Measurements from ENCODE around the gene TMEM258.

TMEM258 gene

DNA sequence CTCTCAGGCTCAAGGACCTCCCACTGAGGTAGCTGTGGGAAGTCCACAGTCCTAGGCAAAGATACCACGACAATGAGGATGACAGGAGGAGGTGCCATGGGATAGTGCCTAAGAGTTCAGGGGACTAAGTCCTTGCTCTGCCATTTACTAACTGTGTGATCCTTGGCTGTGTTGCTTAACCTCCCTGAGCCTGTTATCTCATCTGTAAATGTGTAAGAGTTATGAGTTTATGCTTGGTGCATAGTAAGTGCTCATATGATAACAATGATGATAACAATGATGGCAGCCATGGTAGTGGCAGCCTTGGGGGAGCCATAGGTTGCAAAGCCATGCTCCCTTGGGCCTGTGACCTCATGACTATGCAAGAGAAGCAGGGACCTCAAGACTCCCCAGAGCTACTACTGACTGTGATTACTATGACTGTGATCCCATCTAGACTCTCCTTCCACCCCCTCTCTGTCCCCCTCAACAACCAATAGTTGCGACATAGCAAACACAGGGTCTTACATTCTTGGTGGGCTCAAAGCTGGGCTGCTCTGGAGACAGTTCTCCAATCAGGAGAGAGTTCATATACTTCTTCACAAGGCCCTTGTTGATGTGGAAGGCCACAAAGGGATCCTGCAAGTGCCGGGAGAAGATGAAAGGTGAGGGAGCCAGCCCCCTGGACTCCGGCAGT, 20.5 kb upstream of the TMEM258 start:
- DNase-seq (ENCODE audit: extremely low read depth, low read depth): no peak
- no peak for TF ChIP-seq CTCF (IDR thresholded peaks at IDR 0.05; ENCODE audit: low read depth, low read length)

- no peak for TF ChIP-seq CTCF (IDR thresholded peaks at IDR 0.05; ENCODE audit: low read depth, low read length)
- no peak for DNase-seq (ENCODE audit: extremely low read depth, low read depth)
Observed at GRCh38 chr11:61811831-61812230, 19.4 kb upstream of the TMEM258 start.

DNA sequence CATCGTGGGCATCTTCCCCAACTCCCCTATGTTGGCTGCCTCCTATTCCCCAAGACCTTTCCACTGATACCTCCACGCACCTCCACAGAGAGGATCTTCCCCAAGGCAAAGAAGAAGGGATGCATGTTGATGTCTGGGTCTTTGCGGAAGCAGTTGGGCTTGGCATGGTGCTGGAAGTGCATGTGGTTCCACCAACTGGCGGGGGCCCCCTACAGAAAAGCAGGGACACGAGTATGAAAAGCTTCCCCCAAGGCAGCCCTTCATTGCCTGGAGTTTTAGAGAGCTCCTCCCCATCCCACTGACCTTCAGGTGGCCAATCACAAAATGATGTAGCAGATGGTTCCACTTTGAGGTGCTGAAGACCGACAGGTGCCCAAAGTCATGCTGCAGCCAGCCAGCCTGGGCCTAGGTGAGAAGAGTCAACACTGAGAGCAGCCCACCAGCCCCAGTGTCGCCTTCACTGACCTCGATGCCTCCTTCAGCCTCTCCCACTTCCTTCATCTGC, 18.3 kb upstream of the TMEM258 start:
- DNase-seq (ENCODE audit: extremely low read depth, low read depth): no peak
- no peak for TF ChIP-seq CTCF (IDR thresholded peaks at IDR 0.05; ENCODE audit: low read depth, low read length)

GRCh38 chr11:61806785-61807184, 14.4 kb upstream of the TMEM258 start:
- no peak for TF ChIP-seq CTCF (IDR thresholded peaks at IDR 0.05; ENCODE audit: low read depth, low read length)
- no peak for DNase-seq (ENCODE audit: extremely low read depth, low read depth)

- TF ChIP-seq CTCF (IDR thresholded peaks at IDR 0.05; ENCODE audit: low read depth, low read length): no peak
- no peak for DNase-seq (ENCODE audit: extremely low read depth, low read depth)
Observed at GRCh38 chr11:61805146-61805545, 12.7 kb upstream of the TMEM258 start.

GRCh38 chr11:61803889-61804647, 11.7 kb upstream of the TMEM258 start:
- no peak for TF ChIP-seq CTCF (IDR thresholded peaks at IDR 0.05; ENCODE audit: low read depth, low read length)

DNA sequence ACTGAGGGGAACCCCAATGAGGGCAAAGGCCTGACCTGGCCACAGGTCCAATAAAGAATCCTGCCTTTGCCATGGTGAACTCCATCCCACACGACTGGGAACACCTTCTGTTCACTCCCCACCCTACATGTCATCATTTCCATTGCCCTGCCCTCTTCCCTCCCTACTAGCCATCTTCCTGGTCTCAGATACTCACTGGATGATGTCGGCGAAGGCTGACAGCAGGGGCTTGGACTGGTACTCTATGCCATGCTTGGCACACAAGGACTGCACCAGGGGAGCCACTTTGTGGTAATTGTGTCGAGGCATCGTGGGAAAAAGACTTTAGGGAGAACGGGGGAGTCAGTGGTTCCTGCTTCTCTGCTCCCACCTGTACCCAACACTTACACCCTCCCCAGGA, 10.2 kb upstream of the TMEM258 start:
- no peak for TF ChIP-seq CTCF (IDR thresholded peaks at IDR 0.05; ENCODE audit: low read depth, low read length)
- DNase-seq (ENCODE audit: extremely low read depth, low read depth): no peak

More at GRCh38 chr11:61803889-61804647, 11.7 kb upstream of the TMEM258 start:
- DNase-seq (ENCODE audit: extremely low read depth, low read depth): no peak
